H9 (cell line): ENCODE measurements around the gene MAPK8IP2. TPM values are rescaled to one million over a fixed set of nuclear protein-coding genes. Genes with fewer than 3 reads are reported as not detected.

Experiments used
- DNase-seq: peaks from one replicate; pipeline ENCODE4 v3.0.0-alpha.2; 2017
- H2AFZ ChIP-seq: one replicate; pipeline ENCODE4 v1.6.1; 2013; ENCODE audit warnings: mild to moderate bottlenecking, low read length, control low read depth, moderate library complexity
- H2AK5ac ChIP-seq: 2 replicates; pipeline ENCODE4 v1.6.1; 2013; ENCODE audit warnings: low read length, control low read depth, mixed read lengths; ENCODE audit not compliant: insufficient read length
- H2BK120ac ChIP-seq: one replicate; pipeline ENCODE4 v1.6.1; 2013; ENCODE audit warnings: low read depth, mild to moderate bottlenecking, low read length, control low read depth, inconsistent platforms; ENCODE audit not compliant: poor library complexity, severe bottlenecking
- H2BK12ac ChIP-seq: 2 replicates; pipeline ENCODE4 v1.6.1; 2013; ENCODE audit warnings: low read length, control low read depth, mixed read lengths, low read depth; ENCODE audit not compliant: insufficient read length
- H2BK15ac ChIP-seq: 2 replicates; pipeline ENCODE4 v1.6.1; 2013; ENCODE audit warnings: low read depth, low read length, control low read depth
- H2BK20ac ChIP-seq: one replicate; pipeline ENCODE4 v1.6.1; 2013; ENCODE audit warnings: low read depth, mild to moderate bottlenecking, low read length, control low read depth, inconsistent platforms; ENCODE audit not compliant: poor library complexity, severe bottlenecking
- H2BK5ac ChIP-seq: 2 replicates; pipeline ENCODE4 v1.6.1; 2013; ENCODE audit warnings: low read length, control low read depth, mixed read lengths; ENCODE audit not compliant: insufficient read length
- H3K14ac ChIP-seq: 2 replicates; pipeline ENCODE4 v1.6.1; 2013; ENCODE audit warnings: low read length, control low read depth; ENCODE audit not compliant: insufficient read depth
- H3K18ac ChIP-seq: 2 replicates; pipeline ENCODE4 v1.6.1; 2013; ENCODE audit warnings: low read depth, mild to moderate bottlenecking, mixed read lengths, low read length, control low read depth; ENCODE audit not compliant: insufficient read length
- H3K23ac ChIP-seq: 2 replicates; pipeline ENCODE4 v1.6.1; 2013; ENCODE audit warnings: low read length, control low read depth, mixed read lengths, low read depth; ENCODE audit not compliant: insufficient read length
- H3K23me2 ChIP-seq: 2 replicates; pipeline ENCODE4 v1.6.1; 2013; ENCODE audit warnings: low read depth, mild to moderate bottlenecking, mixed read lengths, low read length, control low read depth; ENCODE audit not compliant: insufficient read length, poor library complexity, severe bottlenecking
- H3K27ac ChIP-seq: 2 replicates; pipeline ENCODE4 v1.5.1; 2013; ENCODE audit warnings: low read length, control low read depth, mixed read lengths, low read depth; ENCODE audit not compliant: insufficient read length
- H3K27me3 ChIP-seq: 2 replicates; pipeline ENCODE4 v1.6.1; 2013; ENCODE audit warnings: low read length, control low read depth, inconsistent platforms; ENCODE audit not compliant: insufficient read depth
- H3K4ac ChIP-seq: 2 replicates; pipeline ENCODE4 v1.6.1; 2013; ENCODE audit warnings: low read depth, mild to moderate bottlenecking, control low read depth, inconsistent platforms, low read length, moderate library complexity
- H3K4me1 ChIP-seq: 2 replicates; pipeline ENCODE4 v1.6.1; 2013; ENCODE audit warnings: low read length, control low read depth, inconsistent platforms; ENCODE audit not compliant: insufficient read depth
- H3K4me2 ChIP-seq: 2 replicates; pipeline ENCODE4 v1.6.1; 2013; ENCODE audit warnings: low read length, control low read depth, mixed read lengths; ENCODE audit not compliant: insufficient read length, insufficient read depth
- H3K56ac ChIP-seq: 2 replicates; pipeline ENCODE4 v1.6.1; 2013; ENCODE audit warnings: low read depth, mild to moderate bottlenecking, mixed read lengths, low read length, control low read depth; ENCODE audit not compliant: insufficient read length
- H3K79me1 ChIP-seq: 2 replicates; pipeline ENCODE4 v1.6.1; 2013; ENCODE audit warnings: low read depth, mild to moderate bottlenecking, moderate library complexity, low read length, control low read depth, inconsistent platforms; ENCODE audit not compliant: insufficient read depth, poor library complexity, severe bottlenecking
- H3K79me2 ChIP-seq: 2 replicates; pipeline ENCODE4 v1.6.1; 2013; ENCODE audit warnings: low read length, control low read depth, inconsistent platforms; ENCODE audit not compliant: insufficient read depth
- H3K9ac ChIP-seq: 2 replicates; pipeline ENCODE4 v1.6.1; 2013; ENCODE audit warnings: low read length, control low read depth, mixed read lengths; ENCODE audit not compliant: insufficient read length; ENCODE audit errors: extremely low read depth
- H3K9me3 ChIP-seq: one replicate; pipeline ENCODE4 v1.6.1; 2013; ENCODE audit warnings: low read depth, low read length, inconsistent platforms; ENCODE audit not compliant: control insufficient read depth
- H3T11ph ChIP-seq: one replicate; pipeline ENCODE4 v1.6.1; 2013; ENCODE audit warnings: mild to moderate bottlenecking, low read length, control low read depth, inconsistent platforms
- H4K20me1 ChIP-seq: one replicate; pipeline ENCODE4 v1.6.1; 2013; ENCODE audit not compliant: control insufficient read depth, insufficient read length, insufficient read depth
- H4K5ac ChIP-seq: 2 replicates; pipeline ENCODE4 v1.6.1; 2013; ENCODE audit warnings: low read depth, mild to moderate bottlenecking, mixed read lengths, low read length, control low read depth; ENCODE audit not compliant: insufficient read length
- H4K8ac ChIP-seq: replicated peaks from 2 replicates; pipeline ENCODE4 v1.6.1; 2013; ENCODE audit warnings: low read length, control low read depth, mixed read lengths, low read depth; ENCODE audit not compliant: insufficient read length
- H4K91ac ChIP-seq: 2 replicates; pipeline ENCODE4 v1.6.1; 2013; ENCODE audit warnings: low read depth, mild to moderate bottlenecking, moderate library complexity, mixed read lengths, low read length, control low read depth; ENCODE audit not compliant: insufficient read length
- H3K27ac Mint-ChIP-seq, 3 experiments: 2 replicates in 2 of 3; 3 replicates in 1 of 3; pipeline ENCODE4 v1.8.0; 2020 to 2021; ENCODE audit warnings: mixed read lengths in 3 of 3, mild to moderate bottlenecking in 1 of 3, moderate library complexity in 1 of 3
- H3K27me3 Mint-ChIP-seq: 2 replicates; pipeline ENCODE4 v1.8.0; 2021; ENCODE audit warnings: low read depth, mild to moderate bottlenecking, moderate library complexity, mixed read lengths
- H3K36me3 Mint-ChIP-seq, 3 experiments: 2 replicates in 2 of 3; 3 replicates in 1 of 3; pipeline ENCODE4 v1.8.0; 2020 to 2021; ENCODE audit warnings: low read depth in 3 of 3, mixed read lengths in 3 of 3; ENCODE audit not compliant: insufficient read depth in 1 of 3
- H3K4me1 Mint-ChIP-seq, 2 experiments: 2 replicates each; pipeline ENCODE4 v1.8.0; 2020; ENCODE audit warnings: mixed read lengths in 2 of 2
- H3K4me3 Mint-ChIP-seq, 2 experiments: 2 replicates in 1 of 2; 3 replicates in 1 of 2; pipeline ENCODE4 v1.8.0; 2020 to 2021; ENCODE audit warnings: mild to moderate bottlenecking in 2 of 2, mixed read lengths in 2 of 2, moderate library complexity in 1 of 2
- H3K9me3 Mint-ChIP-seq, 2 experiments: 2 replicates in 1 of 2; 3 replicates in 1 of 2; pipeline ENCODE4 v1.8.0; 2020; ENCODE audit warnings: mild to moderate bottlenecking in 2 of 2, mixed read lengths in 2 of 2, moderate library complexity in 1 of 2
- WGBS: extraction: QIAGEN DNeasy Blood & Tissue Kit; methylation state at CpG from one replicate; pipeline ENCODE4 v1.1.7; 2013; ENCODE audit warnings: missing lambda C conversion rate, low lambda C conversion rate, mixed read lengths; ENCODE audit not compliant: insufficient read length; ENCODE audit errors: extremely low coverage; 5-methylcytosine and 5-hydroxymethylcytosine counted together
- total RNA-seq: library from RNA; stranded (reverse); gene quantifications from 2 replicates; pipeline ENCODE4 v1.2.1, GENCODE V29; 2021
- TF ChIP-seq, protein P1 (sequence below): fragments of 200-600 bp; sonication (generic); conservative IDR thresholded peaks from 3 replicates; pipeline ENCODE4 v1.8.0; 2021; ENCODE audit warnings: antibody characterized with exemption, mild to moderate bottlenecking

MAPK8IP2 gene
- total RNA-seq, 1 experiment from 2014 or later: 5.7 TPM

DNA sequence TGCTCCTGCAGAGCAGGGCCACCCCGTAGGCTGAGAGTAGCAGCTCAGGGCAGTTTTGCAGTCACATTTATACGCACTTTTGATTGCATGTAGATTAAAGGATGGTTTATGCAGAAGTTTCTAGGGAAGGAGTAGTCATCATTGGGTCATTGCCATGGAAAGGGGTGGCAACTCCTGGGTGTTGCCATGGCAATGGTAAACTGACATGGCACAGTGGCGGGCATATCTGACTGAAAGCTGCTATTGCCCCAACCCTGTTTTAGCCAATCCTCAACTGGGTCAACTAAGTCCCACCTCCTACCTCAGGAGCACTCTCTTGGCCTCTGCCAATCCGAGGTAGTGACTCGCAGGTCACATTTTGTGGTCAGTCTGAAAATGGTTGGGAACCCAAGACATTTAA, 29.8 kb downstream of the MAPK8IP2 start:
- no peak overlapping the region for H3K27ac ChIP-seq
- H2BK5ac ChIP-seq: no peak overlapping the region
- H3K4me3 Mint-ChIP-seq: no peak overlapping the region
- H3K27me3 Mint-ChIP-seq: peaks cover 33% of the 10 kb centered on the region
- H3K14ac ChIP-seq: no peak overlapping the region; the same call in 1 of the 2 replicates
- peaks cover 5% of the 10 kb centered on the region; the same call in 1 of the 2 replicates for H3K4me1 ChIP-seq
- WGBS: no CpG with 5 or more reads among the region's 5 CpGs
- H2AFZ ChIP-seq: no peak overlapping the region
- no peak overlapping the region for H3K4ac ChIP-seq
- H2BK120ac ChIP-seq: no peak overlapping the region
- H2BK20ac ChIP-seq: no peak overlapping the region
- peaks cover 2% of the 10 kb centered on the region for H4K20me1 ChIP-seq
- DNase-seq: no peak
- no peak overlapping the region for H4K8ac ChIP-seq
- H3K9me3 Mint-ChIP-seq: no peaks in the 10 kb centered on the region
- no peak overlapping the region for H4K91ac ChIP-seq
- no peaks in the 10 kb centered on the region; a peak in 1 of 7 replicates for H3K36me3 Mint-ChIP-seq
- H3K79me1 ChIP-seq: no peaks in the 10 kb centered on the region
- no peak overlapping the region for H3K27ac Mint-ChIP-seq
- no peak overlapping the region for H4K5ac ChIP-seq
- no peak overlapping the region for H2AK5ac ChIP-seq
- TF ChIP-seq, protein P1, sequence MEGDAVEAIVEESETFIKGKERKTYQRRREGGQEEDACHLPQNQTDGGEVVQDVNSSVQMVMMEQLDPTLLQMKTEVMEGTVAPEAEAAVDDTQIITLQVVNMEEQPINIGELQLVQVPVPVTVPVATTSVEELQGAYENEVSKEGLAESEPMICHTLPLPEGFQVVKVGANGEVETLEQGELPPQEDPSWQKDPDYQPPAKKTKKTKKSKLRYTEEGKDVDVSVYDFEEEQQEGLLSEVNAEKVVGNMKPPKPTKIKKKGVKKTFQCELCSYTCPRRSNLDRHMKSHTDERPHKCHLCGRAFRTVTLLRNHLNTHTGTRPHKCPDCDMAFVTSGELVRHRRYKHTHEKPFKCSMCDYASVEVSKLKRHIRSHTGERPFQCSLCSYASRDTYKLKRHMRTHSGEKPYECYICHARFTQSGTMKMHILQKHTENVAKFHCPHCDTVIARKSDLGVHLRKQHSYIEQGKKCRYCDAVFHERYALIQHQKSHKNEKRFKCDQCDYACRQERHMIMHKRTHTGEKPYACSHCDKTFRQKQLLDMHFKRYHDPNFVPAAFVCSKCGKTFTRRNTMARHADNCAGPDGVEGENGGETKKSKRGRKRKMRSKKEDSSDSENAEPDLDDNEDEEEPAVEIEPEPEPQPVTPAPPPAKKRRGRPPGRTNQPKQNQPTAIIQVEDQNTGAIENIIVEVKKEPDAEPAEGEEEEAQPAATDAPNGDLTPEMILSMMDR: no peak
- peaks cover 18% of the 10 kb centered on the region for H3K23me2 ChIP-seq
- no peak overlapping the region for H2BK12ac ChIP-seq
- H3K4me1 Mint-ChIP-seq: peaks cover 7 to 8% of the 10 kb centered on the region in 2 experiments
- H3K4me2 ChIP-seq: no peak overlapping the region
- no peaks in the 10 kb centered on the region for H3K79me2 ChIP-seq
- no peak overlapping the region for H3K23ac ChIP-seq
- no peaks in the 10 kb centered on the region for H3K9me3 ChIP-seq
- H3K9ac ChIP-seq: no peak overlapping the region
- H3K56ac ChIP-seq: no peak overlapping the region
- H3K18ac ChIP-seq: no peak overlapping the region
- no peak overlapping the region for H2BK15ac ChIP-seq
- no peak overlapping the region for H3T11ph ChIP-seq
- H3K27me3 ChIP-seq: peaks cover 4% of the 10 kb centered on the region; the same call in 1 of the 2 replicates
